ENCODE data around the gene DDX50. TPM values are rescaled to one million over a fixed set of nuclear protein-coding genes. Genes with fewer than 3 reads are reported as not detected.

The DDX50 gene
- total RNA-seq, 1 donor from 2014 or later: 31.6 TPM

GRCh38 chr10:68880181-68880580 lies 20.9 kb upstream of the DDX50 start:
- no peaks in the 10 kb centered on the region for H3K36me3 Mint-ChIP-seq (ENCODE audit: unreplicated experiment)
- H3K9me3 Mint-ChIP-seq (ENCODE audit: unreplicated experiment): no peaks in the 10 kb centered on the region
- no peak for DNase-seq
- no peak for TF ChIP-seq CTCF (IDR thresholded peaks at IDR 0.05; ENCODE audit: partially characterized antibody, unreplicated experiment)
- no peaks in the 10 kb centered on the region for H3K27me3 Mint-ChIP-seq (ENCODE audit: unreplicated experiment)
- H3K27ac Mint-ChIP-seq (ENCODE audit: unreplicated experiment): no peak overlapping the region
- H3K4me1 Mint-ChIP-seq (ENCODE audit: low read depth, unreplicated experiment): peaks cover 7% of the 10 kb centered on the region
- H3K4me3 Mint-ChIP-seq (ENCODE audit: unreplicated experiment): no peak overlapping the region

- Mint-ChIP-seq H3K27ac (ENCODE audit: unreplicated experiment) (no peak overlapping the region), H3K4me3 (ENCODE audit: unreplicated experiment) (no peak overlapping the region), H3K36me3 (ENCODE audit: unreplicated experiment) (no peaks in the 10 kb centered on the region), H3K4me1 (ENCODE audit: low read depth, unreplicated experiment) (peaks cover 6% of the 10 kb centered on the region), H3K9me3 (ENCODE audit: unreplicated experiment) (no peaks in the 10 kb centered on the region), H3K27me3 (ENCODE audit: unreplicated experiment) (no peaks in the 10 kb centered on the region)
- no peak for TF ChIP-seq CTCF (IDR thresholded peaks at IDR 0.05; ENCODE audit: partially characterized antibody, unreplicated experiment)
- DNase-seq: no peak
These were observed 6.1 kb upstream of the DDX50 start for GRCh38 chr10:68895041-68895440.

- Mint-ChIP-seq H3K9me3 (ENCODE audit: unreplicated experiment) (peaks cover 4% of the 10 kb centered on the region), H3K27ac (ENCODE audit: unreplicated experiment) (no peak overlapping the region), H3K4me1 (ENCODE audit: low read depth, unreplicated experiment) (peaks cover 11% of the 10 kb centered on the region), H3K4me3 (ENCODE audit: unreplicated experiment) (no peak overlapping the region), H3K36me3 (ENCODE audit: unreplicated experiment) (no peaks in the 10 kb centered on the region), H3K27me3 (ENCODE audit: unreplicated experiment) (peaks cover 5% of the 10 kb centered on the region)
- TF ChIP-seq CTCF (IDR thresholded peaks at IDR 0.05; ENCODE audit: partially characterized antibody, unreplicated experiment): no peak
- DNase-seq: peak; percentile 39
These were observed 3.8 kb upstream of the DDX50 start for GRCh38 chr10:68897336-68897741.

- Mint-ChIP-seq H3K36me3 (ENCODE audit: unreplicated experiment) (no peaks in the 10 kb centered on the region), H3K27ac (ENCODE audit: unreplicated experiment) (peak overlapping the region; percentile 97), H3K27me3 (ENCODE audit: unreplicated experiment) (peaks cover 5% of the 10 kb centered on the region), H3K4me1 (ENCODE audit: low read depth, unreplicated experiment) (peaks cover 18% of the 10 kb centered on the region), H3K9me3 (ENCODE audit: unreplicated experiment) (peaks cover 4% of the 10 kb centered on the region), H3K4me3 (ENCODE audit: unreplicated experiment) (peak overlapping the region; percentile 9)
- no peak for TF ChIP-seq CTCF (IDR thresholded peaks at IDR 0.05; ENCODE audit: partially characterized antibody, unreplicated experiment)
- DNase-seq: no peak
These were observed 1.8 kb upstream of the DDX50 start for GRCh38 chr10:68899186-68899745.

- peaks cover 19% of the 10 kb centered on the region for H3K4me1 Mint-ChIP-seq (ENCODE audit: low read depth, unreplicated experiment)
- H3K4me3 Mint-ChIP-seq (ENCODE audit: unreplicated experiment): peak overlapping the region; percentile 97
- no peak for TF ChIP-seq CTCF (IDR thresholded peaks at IDR 0.05; ENCODE audit: partially characterized antibody, unreplicated experiment)
- peak; percentile 83 for DNase-seq
- peaks cover 4% of the 10 kb centered on the region for H3K9me3 Mint-ChIP-seq (ENCODE audit: unreplicated experiment)
- H3K36me3 Mint-ChIP-seq (ENCODE audit: unreplicated experiment): no peaks in the 10 kb centered on the region
- peak overlapping the region; percentile 97 for H3K27ac Mint-ChIP-seq (ENCODE audit: unreplicated experiment)
- peaks cover 5% of the 10 kb centered on the region for H3K27me3 Mint-ChIP-seq (ENCODE audit: unreplicated experiment)
These were observed 549 bp upstream of the DDX50 start for GRCh38 chr10:68900427-68901104.

Data from glutamatergic neuron (in vitro differentiated cells).